Limb (tissue), 2 donors: ENCODE measurements around the gene TGFBR3L.
A peak's percentile ranks its signal among the peaks of the same experiment; 100 is the strongest.

ENCODE experiments used
- DNase-seq, 2 donors: peaks; one replicate each; pipeline ENCODE4 v3.0.0-alpha.2; 2016; ENCODE audit errors: extremely low spot score in 2 of 2

The TGFBR3L gene

DNA sequence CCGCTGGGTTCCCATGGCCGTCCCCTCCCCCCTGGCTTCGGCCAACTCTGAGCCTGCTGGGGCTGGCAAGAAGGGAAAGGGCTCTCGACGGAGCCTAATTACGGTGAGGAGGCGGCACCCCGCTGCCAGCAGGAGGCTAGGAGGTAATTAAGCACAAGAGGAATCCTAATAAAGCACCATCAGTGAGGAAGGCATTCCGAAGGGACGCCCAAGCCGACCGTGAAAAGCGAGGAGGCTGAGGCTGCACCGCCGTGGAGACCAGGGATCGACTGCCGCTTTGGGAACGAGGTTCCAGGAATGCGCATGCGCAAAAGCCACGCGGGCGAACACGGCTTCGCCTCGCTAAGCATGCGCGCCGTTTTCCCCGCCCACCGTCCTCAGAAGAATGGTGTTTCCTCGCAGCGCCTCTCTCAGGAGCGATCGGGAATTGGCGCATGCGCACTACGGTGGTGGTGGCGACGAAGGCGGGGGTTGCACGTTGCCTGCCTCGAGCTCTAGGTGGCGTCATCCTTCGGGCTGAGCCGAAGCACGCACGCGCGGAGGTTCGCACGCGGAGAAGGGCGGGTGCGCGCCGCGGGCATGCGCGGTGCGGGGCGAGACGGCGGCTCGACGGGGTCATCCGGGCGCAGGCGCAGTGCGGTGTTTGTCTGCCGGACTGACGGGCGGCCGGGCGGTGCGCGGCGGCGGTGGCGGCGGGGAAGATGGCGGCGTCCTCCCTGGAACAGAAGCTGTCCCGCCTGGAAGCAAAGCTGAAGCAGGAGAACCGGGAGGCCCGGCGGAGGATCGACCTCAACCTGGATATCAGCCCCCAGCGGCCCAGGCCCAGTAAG is 11.2 kb upstream of the TGFBR3L start, which contains the start of gene MAP2K7:
TSS of gene MAP2K7 (plus strand) at position 634 of the 830 bp plus-strand sequence. CDS start at position 702, 68 bp downstream.
- peak; percentile 99 to 100 for DNase-seq

DNA sequence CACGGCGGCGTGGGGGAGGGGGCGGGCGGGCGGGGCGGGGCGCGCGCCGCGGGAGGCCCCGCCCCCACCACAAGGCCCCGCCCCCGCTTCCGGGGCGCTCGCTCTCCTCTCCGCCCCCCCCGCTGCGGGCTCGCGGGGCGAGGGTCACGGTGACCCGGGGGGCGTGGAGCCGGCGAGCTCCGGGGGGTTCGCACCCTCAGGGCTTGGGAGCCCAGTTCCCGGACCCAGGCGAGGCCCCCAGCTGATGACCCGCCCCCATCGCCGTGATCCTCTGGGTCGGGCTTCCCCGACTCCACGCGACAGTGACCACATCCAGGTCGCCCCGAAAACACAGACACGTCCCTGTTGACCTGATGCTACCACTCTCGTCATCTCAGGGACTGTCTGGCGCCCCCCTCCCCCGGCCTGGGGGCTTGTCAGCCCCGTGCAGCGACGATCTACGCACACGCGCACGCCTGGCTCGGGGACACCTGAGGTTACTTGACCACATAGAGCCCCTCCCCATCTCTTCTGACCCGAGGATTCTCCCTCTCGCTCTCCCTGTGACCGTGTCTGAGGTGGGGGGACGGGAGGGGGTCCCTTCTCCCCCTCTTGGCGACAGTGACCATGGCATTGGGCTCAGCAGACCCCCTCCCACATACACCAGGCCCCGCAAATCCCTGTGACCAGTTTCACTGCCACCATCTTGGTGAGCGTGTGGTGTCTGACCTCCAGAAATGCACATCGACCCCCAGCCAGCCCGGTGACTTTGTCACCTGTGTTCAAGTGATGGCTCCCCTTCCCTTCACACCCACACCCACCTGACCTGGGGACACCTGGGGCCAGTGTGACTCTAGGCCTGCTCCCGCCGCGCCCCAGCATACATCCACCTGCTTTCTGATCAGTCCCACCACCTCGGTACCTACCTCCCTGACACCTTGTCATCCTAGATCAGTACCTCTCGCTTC is 10.3 kb upstream of the TGFBR3L start:
- DNase-seq, result no peak

DNA sequence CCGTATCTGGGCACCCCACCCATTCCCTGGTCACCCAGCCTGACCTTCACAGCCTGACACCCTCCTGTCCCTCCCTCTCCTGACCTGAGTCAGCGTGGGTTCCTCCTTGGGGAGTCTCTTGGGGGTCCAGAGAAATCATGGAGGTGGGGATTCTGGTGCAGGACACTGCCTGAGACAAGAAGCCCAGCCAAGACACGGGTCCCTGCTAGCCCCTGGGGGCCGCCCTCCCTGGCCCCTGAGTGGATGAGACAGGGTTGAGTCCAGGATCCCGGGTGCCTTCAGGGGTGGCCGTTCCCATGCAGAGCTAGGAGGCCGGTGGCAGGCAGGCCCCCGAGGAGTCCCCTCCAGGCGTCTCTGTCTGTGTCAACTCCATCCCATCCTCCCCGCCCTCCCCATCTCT is 9.4 kb upstream of the TGFBR3L start:
- DNase-seq, result no peak

DNA sequence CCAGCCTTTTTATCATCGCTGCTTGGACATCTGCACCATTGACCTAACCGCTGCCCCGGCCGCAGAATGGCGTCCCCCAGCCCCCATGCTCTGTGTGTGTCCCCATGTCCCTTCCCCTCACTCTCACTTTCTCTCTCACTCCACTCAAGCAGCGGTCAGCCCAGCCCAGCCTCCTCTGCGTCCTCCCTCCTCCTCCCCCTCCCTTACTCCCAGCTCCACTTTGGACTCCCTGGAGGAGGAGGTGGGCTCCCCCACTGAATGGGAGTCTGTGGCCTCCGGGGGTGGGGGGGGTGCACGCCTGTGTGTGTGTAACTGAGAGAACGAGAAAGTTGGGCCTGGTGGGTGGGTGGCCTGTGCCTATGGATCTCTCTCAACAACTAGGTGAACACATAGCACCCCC is 8.8 kb upstream of the TGFBR3L start:
- DNase-seq, result peak in 1 of 2 donors; percentile 32

DNA sequence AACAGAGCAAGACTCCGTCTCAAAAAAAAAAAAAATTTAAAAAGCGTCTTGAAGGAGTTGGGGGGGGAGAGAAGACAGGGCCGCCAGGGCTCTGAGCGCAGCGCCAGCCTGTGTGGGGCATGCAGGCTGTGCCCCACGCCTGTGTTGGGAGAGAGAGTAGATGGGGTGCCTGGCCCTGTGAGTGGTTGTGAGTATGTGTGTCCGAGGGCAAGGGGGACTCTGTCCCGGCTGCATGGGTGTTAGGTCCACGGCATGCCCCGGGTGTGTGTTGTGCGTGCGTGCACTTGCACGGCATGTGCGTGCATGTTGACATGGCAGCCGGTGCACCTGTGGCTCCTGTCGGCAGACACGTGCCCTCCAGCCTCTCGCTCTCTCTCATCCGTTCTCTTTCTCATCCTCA is 7.5 kb upstream of the TGFBR3L start:
- no peak for DNase-seq

DNA sequence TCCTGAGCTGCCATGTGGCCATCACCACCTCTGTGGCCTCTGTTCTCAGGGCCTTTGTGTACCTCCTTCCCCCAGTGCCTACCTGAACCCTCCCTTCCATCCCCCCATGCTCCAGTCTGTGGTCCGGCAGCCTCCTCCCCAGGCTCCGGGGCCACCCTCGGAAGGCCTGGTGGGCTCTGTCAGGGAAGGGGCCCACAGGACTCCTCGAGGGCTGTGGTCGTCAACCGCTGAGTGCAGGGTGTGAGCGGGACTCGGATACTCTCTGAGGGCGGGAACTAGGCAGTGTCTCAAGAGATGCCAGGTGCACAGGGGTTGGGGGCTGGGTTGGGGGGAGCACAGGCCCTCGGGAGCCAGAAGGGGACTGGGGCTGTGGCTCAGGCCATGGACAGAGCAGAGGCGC is 7.1 kb upstream of the TGFBR3L start:
- no peak for DNase-seq

DNA sequence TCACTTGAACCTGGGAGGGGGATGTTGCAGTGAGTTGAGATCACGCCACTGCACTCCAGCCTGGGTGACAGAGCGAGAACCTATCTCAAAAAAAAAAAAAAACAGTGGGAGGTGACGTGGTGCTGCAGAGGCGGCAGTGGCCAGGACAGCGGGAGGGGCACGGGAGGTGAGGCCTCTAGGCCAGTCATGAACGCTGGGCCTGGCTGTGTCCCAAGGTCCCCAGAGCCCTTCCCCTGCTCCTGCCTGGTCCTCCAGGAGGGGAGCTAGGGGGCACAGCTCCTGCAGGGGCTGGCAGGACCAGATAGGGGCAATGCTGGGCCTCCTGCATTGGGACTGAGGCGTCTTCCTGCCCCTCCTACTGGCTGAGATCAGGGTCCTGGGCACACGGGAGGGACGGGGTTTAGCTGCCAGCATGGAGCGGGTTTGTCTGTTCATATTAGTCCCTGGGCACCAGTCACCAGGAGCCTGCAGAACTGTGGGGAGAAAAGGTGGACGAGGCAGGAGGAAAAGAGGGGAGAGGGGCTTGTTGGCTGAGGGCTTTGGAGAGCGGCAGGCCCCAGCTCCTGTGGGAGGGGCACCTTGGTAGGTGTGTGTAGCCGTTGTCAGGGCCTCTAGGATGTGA is 6.4 kb upstream of the TGFBR3L start:
- no peak for DNase-seq

DNA sequence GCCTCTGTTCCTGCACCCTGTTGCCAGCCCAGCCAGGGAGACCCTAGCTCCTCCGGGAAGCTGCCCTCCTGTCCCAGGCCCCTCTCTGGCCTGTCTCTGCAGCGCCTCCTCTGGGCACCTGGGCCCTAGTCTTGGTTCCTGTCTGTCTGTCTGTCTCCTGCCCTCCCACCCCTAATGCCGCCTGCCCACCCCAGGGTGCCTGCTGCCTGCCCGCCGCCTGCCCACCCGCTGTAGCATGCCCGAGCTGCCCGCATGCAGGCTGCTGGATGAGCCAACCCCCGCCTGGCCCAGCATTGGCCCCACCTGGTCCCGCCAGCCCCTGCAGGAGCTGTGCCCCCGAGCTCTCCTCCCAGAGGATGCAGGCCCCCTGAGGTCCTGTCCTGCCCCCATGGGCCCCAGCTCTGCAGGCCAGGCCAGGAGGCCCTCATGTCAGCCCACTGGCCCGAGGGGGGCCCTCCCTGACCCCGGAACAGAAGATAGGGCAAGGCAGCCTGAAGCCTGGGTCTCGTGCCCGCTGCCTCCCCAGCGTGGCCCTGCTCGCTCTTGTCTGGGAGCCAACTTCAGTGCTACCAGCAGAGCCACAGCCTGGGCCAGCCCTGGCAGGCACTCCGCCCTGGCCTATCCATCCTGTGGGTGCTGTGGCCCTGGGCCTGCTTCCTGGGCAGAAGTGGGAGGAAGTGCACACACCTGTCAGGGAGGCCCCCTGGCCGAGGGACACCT is 5.7 kb upstream of the TGFBR3L start:
- DNase-seq, result no peak

DNA sequence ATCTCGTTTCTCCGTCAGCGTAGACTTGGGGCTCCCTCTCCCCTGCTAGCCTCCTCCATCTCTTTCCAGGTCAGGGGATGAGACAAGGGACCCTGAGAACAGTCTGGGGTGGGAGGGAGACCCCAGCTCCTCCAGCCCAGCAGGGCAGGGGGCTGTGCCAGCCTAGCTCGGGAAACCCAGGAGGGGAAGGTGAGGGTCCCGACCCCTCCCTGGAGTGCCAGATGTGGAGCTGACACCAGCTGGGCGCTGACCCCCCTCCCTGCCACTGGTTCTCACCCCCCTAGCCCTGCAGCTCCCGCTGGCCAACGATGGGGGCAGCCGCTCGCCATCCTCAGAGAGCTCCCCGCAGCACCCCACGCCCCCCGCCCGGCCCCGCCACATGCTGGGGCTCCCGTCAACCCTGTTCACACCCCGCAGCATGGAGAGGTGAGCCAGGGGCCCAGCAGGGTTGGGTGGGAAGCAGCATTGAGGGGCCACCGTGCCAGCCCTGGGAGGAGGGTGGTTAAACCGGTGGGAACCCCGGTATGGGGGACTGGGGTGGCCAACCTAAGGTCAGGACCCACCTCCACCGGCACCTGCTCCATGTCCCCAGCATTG is 5.1 kb upstream of the TGFBR3L start:
- no peak for DNase-seq

DNA sequence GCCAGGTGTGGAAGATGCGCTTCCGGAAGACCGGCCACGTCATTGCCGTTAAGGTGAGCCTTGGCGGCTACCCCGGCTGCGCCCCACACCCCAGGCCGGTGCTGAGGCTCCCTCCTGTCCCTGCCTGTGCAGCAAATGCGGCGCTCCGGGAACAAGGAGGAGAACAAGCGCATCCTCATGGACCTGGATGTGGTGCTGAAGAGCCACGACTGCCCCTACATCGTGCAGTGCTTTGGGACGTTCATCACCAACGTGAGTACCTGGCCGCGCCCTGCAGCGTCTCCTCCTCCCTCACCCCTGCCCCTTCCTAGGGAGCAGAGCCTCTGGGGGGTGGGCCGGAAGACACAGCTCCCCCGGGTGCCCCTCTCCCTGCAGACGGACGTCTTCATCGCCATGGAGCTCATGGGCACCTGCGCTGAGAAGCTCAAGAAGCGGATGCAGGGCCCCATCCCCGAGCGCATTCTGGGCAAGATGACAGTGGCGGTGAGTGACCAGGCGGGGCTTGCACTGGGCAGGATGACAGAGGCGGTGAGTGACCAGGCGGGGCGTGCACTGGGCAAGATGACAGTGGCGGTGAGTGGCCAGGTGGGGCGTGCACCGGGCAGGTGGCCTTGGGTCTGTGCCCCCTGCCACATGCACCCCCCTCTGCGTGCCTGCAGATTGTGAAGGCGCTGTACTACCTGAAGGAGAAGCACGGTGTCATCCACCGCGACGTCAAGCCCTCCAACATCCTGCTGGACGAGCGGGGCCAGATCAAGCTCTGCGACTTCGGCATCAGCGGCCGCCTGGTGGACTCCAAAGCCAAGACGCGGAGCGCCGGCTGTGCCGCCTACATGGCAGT is 4.1 kb upstream of the TGFBR3L start:
- no peak for DNase-seq

DNA sequence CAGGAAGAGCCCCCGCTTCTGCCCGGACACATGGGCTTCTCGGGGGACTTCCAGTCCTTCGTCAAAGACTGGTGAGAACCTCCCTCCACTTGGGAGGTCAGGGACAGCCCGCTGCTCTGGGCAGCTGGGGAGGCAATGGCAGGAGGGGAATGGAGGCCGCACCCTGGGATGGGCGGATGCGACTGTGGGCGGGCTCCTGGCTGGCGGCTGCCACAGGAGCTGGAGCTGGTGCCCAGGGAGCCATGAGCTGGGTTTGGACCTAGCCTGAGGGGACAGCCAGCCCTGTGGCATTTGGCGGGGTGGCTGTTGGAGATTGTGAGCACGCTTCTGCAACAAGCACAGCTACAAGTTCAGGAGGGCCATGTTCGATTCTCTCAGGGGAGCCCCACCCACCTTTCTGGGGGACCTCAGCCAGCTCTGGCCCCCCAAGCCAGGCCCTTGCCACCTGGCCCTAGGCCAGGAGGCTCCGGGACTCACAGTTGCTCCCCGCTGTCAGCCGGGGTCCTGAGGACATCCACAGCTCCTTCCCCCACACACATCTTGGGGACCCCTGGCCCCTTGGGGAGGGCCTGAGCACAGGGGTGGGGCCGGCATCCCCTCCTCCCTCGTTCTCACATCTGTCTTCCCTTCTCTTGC is 3.0 kb upstream of the TGFBR3L start:
- DNase-seq, result no peak

DNA sequence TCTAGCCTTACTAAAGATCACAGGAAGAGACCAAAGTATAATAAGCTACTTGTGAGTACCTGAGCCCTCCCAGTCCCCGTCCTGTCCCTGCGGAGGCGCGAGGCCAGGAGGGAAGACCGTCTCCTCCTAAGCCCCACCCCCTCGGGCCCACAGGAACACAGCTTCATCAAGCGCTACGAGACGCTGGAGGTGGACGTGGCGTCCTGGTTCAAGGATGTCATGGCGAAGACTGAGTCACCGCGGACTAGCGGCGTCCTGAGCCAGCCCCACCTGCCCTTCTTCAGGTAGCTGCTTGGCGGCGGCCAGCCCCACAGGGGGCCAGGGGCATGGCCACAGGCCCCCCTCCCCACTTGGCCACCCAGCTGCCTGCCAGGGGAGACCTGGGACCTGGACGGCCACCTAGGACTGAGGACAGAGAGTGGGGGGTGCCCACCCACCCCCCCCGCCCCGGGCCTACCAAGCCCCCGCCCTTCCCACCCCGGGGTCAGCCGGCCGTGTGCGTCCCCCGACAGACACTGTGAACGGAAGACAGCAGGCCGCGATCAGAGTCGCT is 2.4 kb upstream of the TGFBR3L start:
- no peak for DNase-seq

DNA sequence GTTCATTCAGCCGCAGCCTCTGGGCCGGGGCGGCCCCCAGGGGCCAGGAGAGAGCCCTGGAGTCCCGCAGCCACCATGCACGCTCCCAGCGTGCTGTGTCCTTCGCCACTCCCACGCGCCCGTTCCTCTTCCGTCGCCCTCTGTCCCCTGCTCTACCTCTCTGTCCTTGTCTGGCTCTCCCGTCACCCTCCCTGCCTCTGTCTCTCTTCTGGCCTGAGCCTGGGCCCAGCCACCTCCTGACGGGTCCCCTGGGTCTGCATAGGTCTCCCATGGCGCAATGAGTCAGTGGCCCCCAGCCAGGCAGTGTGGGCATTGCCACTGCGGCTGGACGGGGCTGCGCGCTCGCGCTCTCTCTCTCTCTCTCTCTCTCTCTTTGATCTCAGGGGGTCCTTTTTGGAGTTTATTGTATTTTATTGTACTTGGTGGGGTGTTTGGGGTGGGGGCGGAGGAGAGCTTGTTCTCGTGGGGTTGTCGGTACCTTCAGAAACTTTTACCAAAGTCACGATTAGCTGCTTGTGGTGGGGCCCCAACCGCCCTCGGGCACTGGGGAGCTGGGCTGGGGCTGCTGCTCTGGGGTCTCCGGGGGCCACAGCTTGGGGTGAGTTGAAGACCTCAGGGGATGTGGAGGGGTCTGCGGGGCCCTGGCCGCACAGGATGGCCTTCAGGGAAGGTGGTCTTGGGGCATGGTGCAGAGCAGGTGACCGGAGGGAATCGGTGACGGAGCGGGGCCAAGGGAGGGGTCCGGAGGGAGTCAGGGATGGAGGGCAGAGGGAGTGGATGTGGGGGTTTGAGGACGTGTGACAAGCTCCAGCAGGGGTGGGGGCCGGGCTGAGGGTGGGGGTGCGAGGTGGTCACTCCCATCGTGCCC is 1.7 kb upstream of the TGFBR3L start:
- DNase-seq, result no peak

DNA sequence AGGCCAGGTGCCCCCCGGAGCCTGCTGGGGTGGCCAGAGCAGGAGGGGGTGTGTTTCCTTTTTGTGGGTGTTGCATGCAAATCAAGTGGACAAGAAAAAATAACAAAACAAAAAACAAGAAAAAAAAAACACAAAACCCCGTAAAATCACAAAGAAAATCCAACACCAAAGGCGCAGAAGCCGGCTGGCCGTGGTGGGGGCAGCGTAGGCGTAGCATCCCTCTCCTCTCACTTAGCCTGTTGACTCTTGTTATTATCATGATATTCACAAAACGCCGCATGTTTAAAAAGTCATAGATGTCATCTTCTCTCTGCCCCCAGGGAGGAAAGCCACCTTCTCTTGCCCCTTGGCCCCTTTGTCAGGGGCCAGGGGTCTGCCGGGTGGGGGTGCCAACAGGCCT is 978 bp upstream of the TGFBR3L start:
- no peak for DNase-seq

DNA sequence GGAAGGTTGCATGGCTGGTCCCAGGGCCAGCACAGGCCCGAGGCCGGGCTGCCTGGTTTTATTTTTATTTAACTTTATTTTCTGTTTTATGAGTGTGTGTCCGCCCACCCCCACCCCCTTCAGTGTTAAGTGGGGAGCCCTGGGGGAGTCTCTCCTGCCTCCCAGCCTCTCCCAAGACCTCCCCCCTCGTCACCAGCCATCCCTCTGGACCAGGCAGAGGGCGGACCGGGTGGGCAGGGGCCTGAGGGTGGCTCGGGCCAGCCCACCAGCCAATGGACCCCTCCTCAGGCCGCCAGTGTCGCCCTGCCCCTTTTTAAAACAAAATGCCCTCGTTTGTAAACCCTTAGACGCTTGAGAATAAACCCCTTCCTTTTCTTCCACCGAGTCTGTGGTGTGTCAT is 531 bp upstream of the TGFBR3L start:
- no peak for DNase-seq

DNA sequence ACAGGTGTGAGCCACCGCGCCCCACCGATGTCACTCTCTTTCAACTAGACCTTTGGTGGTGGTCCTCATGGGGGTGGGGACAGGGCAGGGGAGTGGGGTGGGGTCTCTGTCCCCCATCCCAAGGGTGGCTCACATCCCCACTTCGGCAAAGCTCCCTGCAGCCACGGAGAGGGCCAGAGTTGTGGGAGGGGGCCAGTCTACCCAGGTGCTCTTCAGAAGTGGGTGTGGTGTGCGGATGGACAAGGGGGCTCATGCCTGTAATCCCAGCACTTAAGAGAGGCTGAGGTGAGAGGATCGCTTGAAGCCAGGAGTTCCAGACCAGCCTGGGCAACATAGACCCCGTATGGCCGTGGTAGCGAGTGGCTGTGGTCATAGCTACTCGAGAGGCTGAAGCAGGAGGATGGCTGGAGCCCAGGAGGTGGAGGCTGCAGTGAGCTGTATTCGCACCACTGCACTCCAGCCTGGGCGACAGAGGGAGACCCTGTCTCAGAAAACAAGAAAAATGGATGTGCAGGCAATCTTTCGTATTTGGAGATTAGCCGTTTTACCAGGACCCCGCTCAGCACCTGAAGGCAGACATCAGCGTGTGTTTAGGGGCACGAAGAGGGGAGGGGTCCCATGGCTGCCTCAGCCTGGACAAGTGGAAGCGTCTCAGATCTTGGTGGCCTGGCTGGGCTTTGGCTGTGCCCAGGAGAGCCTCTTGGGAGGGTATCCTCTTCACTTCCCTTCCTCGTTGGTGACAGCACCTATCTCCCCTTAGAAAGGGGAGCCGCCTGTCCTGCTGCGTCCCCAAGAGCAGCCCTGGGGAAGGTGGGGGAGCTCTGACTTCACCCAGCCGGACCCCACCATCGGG is 846 bp downstream of the TGFBR3L start:
- no peak for DNase-seq
